Nucleus accumbens (tissue), 56 donors: Measurements from ENCODE around the gene ACVR1B.
A peak's percentile ranks its signal among the peaks of the same experiment; 100 is the strongest.

Source experiments
- DNase-seq, 56 donors: peaks; one replicate each; lab custom pipeline; 2025; lab: John Stamatoyannopoulos, UW

Gene ACVR1B

DNA sequence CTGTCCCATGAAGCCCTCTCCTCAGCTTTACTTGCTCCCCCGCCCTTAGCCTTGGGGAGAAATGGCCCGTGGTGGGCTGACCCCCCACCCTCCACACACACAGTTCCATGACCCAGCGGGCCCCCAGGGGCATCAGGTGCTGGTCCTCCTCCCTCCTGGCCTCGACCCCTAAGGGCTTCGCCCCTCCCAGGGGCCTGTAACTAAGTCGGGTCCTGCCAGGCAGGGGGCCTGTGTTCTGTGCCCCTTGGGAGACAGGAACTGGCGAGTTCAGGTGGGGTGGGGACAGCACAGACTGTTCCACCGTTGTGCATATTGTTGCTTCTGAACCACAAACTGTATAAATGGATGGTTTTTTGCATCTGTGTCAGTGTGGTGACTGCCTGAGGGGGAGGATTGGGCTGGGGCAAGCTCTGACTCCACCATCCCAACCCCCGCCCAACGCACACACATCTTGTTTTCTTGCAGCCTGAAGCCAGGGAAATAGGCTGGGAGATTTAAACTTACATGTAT, 64.1 kb downstream of the ACVR1B start:
- DNase-seq, result peak in 2 of 56 donors; percentile 16 to 18

DNA sequence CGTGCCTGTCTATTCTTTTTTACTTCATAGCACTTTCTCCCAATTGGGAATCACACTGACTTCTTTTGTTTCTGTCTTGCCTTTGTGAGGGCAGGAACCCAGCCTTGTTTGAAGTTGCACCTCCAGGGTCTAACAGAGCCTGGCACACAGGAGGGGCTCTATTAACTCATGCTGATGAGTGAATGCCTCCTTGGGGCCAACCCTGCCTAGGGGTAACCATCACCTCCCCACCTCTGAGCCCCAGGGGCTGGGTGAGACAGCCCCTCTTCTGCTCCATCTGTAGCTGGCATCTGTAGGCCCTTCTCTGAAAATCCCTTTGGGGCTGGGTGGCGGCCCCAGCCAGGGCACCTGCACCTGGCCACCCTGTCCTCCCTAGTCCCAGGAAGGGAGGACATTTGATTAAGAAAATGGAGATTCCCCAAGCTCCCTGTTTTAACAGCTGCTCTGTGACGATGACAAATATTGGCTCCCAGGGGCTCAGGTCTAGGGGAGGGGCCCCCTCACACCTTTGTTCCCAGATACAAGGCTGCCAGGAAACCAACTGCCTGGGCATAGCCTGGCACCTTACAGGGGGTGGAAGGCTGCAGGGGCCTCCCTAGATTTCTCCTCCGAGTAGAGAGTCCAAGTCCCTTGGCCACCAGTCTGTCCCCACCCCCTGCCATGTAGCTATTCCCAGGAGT, 67.1 kb downstream of the ACVR1B start:
- DNase-seq, result no peak

DNA sequence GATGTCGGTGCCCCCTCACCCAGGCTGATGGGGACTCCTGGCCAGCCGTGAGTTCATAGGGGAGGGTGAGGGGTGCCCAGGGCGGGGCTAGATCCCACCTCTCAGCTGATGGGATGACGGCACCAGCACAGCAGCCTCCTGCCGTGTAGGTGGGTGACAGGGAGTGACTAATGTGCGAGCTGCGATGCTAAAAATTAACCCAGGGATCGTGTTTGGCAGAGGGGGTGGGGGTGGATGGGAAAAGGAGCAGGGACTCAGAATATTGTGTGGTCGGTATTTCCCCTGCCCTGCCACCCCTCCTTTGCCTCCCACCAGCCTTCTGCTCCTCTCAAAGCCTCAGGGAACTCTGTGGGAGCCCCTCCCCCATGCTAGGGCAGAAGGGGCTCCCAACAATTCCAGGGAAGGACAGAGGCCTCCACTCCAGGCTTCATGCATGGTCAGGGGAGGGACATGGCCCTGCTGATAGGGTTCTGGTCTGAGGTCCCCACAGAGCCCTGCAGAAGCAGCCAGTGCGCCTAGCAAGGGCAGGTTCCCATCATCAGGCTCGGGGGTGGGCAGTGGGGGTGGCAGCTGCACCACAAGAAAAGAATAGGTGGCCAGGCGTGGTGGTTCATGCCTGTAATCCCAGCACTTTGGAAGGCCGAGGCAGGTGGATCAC, 67.7 kb downstream of the ACVR1B start:
- DNase-seq, result peak in 34 of 56 donors; percentile 24 to 84 (median 58)

DNA sequence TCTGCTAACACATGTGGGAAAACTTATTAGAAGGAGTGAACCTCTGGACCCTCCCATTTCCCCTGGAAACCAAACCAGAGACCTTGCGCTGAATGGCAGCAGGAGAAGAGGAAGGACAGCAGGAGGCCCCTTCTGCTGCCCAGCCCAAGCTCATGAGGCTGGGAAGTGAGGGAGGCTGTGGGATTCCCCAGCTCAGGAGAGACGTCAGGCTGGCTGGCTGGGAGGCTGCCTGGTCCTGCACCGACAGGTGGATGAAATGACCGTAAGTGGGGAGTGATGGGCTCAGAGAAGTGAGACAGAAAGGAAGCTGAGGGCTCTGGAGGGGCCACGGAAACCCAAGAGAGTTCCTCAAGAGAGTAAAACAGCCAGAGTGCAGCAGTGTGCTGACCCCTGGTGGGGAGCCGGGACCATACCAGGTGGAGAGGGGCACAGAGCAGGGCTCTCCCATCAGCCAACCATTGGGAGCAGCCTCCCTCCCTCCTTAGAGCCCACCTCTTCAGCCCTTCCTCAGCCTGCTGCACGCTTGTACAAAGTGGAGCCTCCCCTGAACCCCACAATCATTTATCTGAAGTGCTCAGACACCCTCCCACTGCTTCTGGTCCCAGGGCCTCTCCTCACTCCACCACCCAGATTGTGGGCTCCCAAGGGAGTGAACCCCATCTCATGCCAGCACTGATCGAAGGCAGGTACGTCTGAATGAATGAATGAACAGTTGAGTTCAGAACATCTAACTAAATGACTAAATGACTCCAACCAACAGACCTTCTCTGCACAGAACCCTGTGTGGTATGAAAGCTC, 69.2 kb downstream of the ACVR1B start:
- DNase-seq, result peak in 31 of 56 donors; percentile 13 to 72 (median 36)

DNA sequence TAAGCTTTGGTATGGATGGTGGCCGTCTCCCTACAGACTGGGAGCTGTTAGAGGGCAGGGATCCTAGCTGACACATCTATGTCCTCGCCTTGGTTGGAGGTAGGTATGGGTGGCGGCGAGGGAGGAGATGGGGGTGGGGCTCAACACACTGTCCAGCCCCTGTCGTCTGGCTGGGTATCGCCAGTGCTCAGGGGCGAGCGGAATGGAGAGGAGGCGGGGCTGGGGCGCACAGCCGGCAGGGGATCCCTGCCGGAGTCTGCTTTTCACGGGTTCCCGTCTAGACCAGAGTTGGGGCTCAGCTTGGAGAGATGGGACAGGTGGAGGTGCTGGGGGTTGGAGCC, 71.3 kb downstream of the ACVR1B start:
- DNase-seq, result no peak

DNA sequence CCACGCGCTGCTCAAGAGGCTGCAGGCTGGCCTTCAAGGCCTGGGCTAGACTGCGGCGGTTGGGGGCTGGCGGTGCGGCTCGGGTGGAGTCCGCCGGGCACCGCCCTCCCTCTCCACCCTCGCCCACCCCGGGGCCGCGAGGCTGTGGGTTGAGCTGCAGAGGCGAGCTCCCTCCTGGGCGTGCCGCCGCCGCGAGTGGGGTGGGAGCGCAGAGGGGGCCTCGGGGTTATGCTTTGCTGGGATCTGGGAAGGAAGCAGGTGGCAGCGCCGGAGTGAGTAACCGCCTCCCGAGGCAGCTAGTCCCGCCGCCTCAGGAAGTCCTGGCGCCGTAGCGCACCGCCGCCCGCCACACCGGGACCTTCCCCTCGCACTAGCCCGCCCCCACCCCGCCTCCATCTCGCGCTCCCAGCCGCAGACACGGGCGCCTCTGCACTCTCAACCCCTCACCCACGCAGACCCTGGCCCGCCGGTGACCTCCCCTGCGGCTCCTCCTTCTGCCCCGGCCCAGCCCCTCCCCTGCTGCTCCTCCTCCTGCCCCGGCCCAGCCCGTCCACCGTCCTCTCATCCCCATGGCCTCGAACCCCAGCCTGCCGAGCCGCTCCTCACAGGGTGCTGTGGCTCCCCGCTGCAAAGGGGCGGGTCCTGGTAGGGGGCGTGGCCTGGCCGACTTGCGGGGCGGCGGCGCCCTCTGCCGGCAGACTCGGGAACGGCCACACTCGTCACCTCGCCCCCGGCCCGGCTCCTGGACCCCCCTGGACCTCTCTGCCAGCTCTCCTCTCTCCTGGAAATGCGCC, 71.9 kb downstream of the ACVR1B start:
- peak in 54 of 56 donors; percentile 40 to 90 (median 69) for DNase-seq

DNA sequence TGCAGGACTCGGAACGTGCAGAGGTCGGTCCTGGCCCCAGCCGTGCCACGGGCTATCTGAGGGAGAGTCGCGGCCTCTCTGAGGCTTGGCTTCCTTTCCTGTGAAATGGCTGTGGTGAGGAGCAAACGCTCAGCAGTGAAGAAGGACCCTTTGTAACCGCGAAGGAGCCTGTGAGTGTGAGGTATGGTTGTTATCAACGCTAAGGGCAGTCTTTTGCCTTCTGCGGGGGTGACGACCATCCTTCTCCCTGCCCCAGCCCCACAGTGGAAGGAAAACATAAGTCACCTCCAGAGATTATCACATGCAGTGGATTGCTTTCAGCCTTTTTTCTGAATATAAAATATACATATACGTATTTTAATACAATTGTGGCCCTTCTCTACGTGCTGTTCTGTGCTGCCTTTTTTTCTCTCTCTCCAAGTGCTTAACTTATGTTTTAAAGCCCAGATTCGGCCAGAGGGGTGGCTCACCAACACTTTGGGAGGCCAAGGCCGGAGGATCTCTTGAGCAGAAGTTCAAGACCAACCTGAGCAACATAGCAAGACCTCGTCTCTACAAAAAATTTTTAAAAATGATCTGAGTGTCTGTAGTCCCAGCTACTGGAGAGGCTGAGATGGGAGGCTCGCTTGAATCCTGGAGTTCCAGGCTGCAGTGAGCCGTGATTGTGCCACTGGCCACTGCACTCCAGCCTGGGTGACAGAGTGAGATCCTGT, 72.6 kb downstream of the ACVR1B start:
- DNase-seq, result no peak

DNA sequence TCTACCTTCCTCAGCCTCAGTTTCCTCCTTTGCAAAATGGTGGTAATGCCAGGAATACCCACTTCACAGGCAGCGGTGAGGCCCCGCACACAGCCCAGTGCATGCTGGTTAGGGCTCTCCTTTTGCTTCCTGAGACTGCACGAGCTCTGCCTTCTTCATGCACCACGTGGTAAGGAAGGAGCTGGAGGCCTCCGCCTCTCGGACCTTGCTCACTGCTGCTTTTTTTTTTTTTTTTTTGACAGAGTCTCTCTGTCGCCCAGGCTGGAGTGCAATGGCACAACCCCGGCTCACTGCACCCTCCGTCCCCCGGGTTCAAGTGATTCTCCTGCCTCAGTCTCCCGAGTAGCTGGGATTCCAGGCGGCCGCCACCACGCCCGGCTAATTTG, 73.3 kb downstream of the ACVR1B start:
- peak in 6 of 56 donors; percentile 12 to 51 (median 32) for DNase-seq

DNA sequence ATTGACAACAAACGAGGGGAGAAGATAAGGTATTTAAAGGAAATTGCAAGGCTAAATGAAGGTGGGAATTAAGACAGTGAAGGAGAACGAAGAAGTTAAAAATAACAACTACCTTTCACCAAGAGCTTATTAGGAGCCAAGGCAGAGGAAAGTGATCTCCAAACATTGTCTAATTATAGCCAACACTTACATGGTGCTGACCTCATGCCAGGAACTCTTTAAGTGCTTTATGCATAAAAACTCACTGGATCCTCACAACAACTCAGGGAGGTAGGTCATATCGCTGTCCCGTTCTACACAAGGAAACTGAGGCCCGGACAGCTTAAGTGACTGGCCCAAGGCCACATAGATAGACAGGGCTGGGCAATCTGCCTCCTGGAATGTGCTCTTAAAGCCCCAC, 74.8 kb downstream of the ACVR1B start:
- DNase-seq, result no peak

DNA sequence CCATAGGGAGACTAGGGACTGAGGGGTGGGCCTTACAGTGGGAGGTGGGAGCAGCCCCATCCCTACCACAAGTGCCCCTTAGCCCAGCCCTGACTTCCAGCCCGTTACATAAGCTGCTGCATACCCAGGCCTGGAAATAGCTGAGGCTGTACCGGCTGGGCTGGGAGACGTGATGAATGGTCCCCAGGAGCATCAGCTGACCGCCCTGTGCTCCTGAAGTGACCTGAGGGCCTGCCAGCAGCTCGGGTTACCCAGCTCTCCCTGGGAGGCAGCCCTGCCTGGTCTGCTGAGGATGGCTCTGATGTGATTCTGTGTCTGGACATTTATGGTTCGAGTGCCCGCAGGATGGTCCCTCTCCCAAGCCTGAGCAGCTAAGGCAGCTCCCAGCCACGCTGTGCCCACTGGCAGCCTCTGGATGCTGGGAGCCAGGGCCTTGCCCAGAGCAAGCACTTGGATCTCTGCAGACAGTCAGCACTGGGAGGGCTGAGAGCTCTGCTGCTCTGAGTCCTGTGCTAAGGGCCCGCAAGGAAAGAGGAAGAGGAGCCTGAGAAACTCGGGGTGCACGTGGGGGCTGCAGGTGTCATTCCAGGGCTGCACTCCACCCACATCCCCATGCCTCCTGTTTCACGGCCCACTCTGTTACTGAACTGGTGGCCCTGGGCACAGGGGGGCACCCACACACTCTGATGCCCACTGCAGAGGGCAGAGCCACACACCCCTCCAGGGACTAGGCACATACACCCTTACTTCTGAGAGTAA, 75.8 kb downstream of the ACVR1B start:
- no peak for DNase-seq

DNA sequence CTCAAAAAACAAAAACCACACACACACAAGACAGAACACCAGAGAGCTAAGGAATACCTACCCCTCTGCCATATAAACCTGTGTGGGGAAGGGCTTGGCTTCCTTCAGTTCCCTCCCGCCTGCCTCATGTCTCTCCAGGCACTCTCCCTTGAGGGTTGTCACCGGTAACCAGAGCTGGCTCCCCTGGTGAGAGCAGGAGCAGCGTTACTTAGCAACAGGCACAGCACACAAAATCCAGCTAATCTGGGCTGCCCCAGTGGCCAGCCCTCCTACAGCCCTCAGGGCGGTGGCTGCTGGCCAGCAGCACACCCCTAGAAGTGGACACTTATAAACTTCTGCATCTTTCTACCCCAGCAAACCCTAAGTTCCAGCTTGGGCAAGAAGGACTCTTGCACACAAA, 78.2 kb downstream of the ACVR1B start:
- peak in 28 of 56 donors; percentile 11 to 73 (median 46) for DNase-seq

DNA sequence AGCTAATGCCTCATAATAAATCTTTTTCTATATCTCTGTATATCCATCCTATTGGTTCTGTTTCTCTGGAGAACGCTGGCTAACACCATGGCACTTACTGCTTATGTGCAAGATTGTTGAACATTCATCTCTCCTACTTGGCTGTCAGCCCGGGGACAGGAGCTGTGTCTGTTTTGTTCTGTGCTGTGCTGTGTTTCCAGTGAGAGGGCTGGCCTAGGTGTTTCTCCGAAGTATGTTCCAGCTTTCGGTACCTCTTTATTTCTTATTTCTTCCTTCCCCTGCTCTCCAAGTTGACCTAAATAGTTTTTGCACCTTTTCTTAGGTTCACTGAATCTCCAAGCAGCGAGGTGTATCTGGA, 80.9 kb downstream of the ACVR1B start:
- peak in 32 of 56 donors; percentile 16 to 77 (median 56) for DNase-seq

DNA sequence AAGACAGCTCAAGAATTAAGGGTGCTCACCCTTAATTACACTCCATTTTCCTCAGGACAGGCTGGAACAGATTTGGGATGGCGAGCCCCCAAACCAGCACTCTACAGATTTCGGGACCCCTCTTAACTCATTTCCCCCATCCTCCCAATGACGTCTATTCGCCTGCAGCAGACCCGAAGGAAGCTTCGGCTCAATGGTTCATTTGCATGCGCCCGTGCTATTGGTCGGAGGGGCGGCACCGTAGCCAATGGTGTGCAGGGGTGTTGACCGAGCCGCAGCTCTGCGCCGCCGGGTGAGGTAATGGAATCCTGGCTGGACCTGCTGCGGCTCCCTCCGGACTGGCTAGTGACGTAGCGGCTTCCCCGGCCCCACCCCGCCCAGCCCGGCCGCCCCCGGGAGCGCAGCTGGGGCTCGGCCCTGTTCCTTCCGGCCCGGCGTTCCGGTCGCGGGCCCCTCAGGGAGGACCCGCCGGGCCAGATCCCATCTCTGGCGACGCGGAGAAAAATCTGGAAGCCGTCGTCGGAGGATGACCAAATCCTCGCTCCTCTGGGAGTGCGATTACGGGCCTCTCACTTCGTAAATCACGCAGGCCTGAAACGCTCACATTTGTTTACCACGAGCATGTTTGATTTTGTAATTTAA, 81.4 kb downstream of the ACVR1B start:
- peak; percentile 65 to 99 (median 95) for DNase-seq

DNA sequence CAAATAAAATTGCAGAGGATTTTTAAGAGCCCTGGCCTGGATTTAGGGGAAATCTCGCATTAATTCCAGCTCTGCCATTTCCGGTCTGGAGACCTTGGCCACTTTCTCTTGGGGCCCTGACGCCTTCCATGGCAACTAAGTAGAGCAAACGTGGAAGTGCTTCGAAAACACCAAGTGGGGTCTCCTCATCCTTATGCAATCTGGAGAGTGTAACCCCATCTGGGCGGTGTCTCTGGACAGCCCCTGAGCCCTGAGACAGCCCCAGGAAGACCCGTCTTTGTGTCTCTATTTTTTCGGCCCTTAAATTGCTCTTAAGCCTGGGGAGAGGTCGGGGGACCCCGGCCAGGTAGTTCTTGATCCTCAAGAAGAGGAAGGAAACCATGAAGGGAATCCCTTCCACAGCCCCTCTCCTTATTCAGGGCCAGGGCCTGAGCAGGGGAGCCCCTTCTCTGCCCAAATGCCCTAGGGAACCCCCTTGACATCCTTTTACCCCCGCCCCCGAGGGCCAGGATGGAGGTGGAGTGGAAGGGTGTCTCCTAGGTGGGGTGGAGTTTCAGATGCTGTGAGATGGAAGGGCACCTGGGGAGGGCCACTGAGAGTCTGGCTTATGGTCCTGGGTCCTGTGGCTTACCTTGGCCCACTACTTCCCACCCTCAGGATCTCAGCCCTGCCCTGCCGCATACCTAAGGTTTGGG, 82.1 kb downstream of the ACVR1B start:
- no peak for DNase-seq

DNA sequence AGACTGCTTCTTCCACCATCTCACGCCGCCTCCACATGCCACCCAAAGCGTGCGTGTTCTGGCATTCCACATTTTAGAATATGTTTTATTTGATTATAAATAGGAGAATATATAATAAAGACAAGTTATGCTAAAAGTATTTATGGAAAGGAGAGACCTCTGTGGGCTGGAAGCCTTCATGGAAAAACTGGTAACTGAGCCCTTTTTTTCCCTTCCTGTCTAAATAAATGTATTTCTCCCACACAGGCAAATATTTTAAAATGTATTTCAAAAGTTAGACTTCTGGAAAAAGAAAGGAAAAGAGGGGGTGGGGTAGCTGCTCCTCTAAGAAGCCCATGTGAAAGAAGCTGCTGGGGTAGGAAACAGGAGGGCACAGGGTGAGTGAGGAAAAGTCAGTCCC, 83.7 kb downstream of the ACVR1B start:
- DNase-seq, result no peak

DNA sequence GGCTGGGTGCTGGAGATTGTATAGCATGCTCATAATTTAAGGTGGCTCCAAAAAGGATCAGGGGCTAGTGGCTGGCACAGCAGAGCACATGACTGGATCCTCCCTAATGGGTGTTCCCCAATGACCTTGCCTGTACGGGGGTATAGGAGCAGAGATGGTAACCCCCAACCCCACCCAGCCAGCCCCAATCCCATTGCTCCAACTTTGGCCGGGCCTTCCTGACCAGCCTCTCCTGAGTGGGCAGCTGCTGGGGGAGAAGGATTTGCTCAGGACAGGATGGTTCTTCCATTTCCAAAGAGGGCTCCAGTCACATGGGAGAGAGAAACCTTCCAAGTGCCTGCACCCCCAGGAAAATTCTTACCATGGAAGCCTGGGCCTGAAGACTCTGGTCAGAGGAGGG, 84.4 kb downstream of the ACVR1B start:
- no peak for DNase-seq

DNA sequence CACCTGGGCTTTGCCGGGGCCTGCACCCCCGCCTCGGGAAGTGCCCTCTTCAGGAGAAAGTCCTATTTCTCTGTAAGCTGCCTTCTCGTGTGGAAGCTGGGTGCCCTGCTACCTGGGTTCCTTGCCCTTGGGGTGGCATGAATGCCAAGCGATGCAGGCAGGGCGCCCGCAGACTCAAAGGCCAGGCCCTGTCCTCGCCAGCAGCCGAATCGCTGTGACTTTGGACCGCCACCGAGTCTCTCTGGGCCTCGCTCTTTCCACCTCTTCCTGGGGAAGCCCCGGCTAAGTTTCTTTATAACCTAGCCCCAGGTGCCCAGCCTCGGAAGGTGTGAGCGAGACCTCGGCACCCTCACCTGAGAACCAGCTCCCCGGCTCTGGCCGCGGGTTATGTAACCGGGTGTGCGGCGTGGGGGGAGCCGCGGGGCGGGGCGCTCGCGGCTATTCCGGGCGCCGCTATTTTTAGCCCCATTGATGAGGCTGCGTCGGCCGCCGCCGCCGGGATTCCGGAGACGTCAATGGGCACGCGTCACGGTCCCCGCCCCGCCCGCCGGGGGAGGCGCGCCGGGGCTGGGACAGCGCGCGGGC, 85.2 kb downstream of the ACVR1B start:
- peak in 53 of 56 donors; percentile 16 to 91 (median 71) for DNase-seq
